Spleen (tissue), 7 donors: ENCODE results near the gene FKBP15.

Experiments
- POLR2A ChIP-seq, 3 donors: fragments of 450-650 bp; IDR thresholded peaks; one replicate each; pipeline ENCODE4 v1.5.1; 2017; ENCODE audit warnings: antibody characterized with exemption in 3 of 3, mild to moderate bottlenecking in 1 of 3
- POLR2AphosphoS5 ChIP-seq, 3 donors: sonication (generic); formaldehyde crosslinking; IDR thresholded peaks; one replicate each; pipeline ENCODE4 v1.5.1; 2017; ENCODE audit warnings: antibody characterized with exemption in 3 of 3
- TF ChIP-seq, protein P1 (sequence below), 11 experiments: fragments of 200-600 bp in 7 of 11; fragments of 450-650 bp in 4 of 11; sonication (generic) in 4 of 11; IDR thresholded peaks in 8 of 11; conservative IDR thresholded peaks in 3 of 11; 1 replicate in 7 of 11; 2 replicates in 4 of 11; pipeline versions ENCODE4 v1.4.0 to v1.8.0; 2016 to 2021; ENCODE audit warnings: antibody characterized with exemption in 11 of 11, inconsistent platforms in 4 of 11, mild to moderate bottlenecking in 1 of 11
- donor health status: DM: no; HTN: no; CAD: no; lungs with moderate emphysema.
- donor health status: DM: no; HTN: no; CAD: no.
- donor health status: DM: no; HTN: no; CAD: no.

DNA sequence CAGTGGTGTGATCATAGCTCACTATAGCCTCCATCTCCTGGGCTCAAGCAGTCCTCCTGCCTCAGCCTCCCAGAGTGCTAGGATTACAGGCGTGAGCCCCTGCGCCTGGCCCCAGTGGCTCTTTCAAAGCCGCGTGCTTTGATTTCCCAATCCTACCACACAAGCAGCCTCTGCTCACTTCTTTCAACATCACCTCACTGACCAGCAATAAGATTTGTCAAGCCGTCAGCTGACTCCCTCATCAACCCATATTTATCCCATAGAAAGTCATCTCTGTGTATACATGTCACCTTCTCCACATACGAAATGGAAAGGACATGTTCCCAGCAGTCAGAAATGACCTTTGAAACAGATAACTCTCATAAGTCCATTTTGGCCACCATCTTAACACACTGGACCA is 44.3 kb downstream of the FKBP15 start:
- TF ChIP-seq, protein P1, sequence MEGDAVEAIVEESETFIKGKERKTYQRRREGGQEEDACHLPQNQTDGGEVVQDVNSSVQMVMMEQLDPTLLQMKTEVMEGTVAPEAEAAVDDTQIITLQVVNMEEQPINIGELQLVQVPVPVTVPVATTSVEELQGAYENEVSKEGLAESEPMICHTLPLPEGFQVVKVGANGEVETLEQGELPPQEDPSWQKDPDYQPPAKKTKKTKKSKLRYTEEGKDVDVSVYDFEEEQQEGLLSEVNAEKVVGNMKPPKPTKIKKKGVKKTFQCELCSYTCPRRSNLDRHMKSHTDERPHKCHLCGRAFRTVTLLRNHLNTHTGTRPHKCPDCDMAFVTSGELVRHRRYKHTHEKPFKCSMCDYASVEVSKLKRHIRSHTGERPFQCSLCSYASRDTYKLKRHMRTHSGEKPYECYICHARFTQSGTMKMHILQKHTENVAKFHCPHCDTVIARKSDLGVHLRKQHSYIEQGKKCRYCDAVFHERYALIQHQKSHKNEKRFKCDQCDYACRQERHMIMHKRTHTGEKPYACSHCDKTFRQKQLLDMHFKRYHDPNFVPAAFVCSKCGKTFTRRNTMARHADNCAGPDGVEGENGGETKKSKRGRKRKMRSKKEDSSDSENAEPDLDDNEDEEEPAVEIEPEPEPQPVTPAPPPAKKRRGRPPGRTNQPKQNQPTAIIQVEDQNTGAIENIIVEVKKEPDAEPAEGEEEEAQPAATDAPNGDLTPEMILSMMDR (IDR thresholded peaks at IDR 0.05 in 8 of 11, conservative IDR thresholded peaks at IDR 0.05 in 3 of 11): no peak
- TF ChIP-seq POLR2A (IDR thresholded peaks at IDR 0.05): no peak
- peak in 1 of 3 donors; percentile 38 for TF ChIP-seq POLR2AphosphoS5 (IDR thresholded peaks at IDR 0.05)
